HG02798 (cell line): ENCODE results near the gene ZCCHC3.

ENCODE experiments used
- ATAC-seq: cut with Tn5 transposase; IDR thresholded peaks from one replicate; pipeline ENCODE4 v1.9.1; 2021; ENCODE audit warnings: mild to moderate bottlenecking; ENCODE audit not compliant: unreplicated experiment, poor library complexity

ZCCHC3 gene

GRCh38 chr20:278607-279571 is 18.5 kb upstream of the ZCCHC3 start:
- no peak for ATAC-seq

DNA sequence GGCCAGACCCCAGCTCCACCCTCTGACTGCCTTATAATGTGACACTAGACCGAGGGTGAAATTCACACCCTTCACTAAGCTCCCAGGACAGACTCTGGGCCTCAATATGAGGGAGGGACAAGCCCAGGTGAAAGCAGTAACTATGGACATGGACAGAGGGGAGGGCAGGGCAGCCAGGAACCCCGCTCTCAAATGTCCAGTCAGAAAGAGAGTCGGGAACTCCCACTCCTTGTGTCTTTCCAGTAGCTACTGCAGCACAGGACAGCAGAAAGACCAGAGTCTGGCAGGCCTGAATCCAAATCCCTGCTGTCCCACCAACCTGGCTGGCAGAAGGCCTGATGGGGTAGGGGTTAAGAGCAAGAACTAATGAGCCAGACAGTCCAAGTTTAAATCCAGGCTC is 13.2 kb upstream of the ZCCHC3 start:
- ATAC-seq = no peak

DNA sequence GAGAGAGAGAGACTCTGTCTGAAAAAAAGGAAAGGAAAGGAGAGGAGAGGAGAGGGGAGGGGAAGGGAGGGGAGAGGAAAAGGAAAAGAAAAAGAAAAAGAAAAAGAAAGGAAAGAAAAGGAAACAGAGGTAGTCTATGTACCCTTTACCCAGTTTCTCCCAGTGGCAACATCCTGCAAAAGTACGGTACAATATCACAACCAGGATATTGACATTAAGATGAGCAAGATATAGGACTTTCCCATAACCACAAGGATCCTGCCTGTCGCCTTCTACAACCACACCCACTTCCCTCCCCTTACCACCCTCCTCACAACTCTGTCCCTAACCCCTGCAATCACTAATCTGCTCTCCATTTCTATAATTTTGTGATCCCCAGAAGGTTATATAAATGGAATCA is 10.9 kb upstream of the ZCCHC3 start:
- ATAC-seq = no peak

GRCh38 chr20:288956-289692 is 8.2 kb upstream of the ZCCHC3 start:
- no peak for ATAC-seq

GRCh38 chr20:289693-290083 is 7.7 kb upstream of the ZCCHC3 start:
- no peak for ATAC-seq

DNA sequence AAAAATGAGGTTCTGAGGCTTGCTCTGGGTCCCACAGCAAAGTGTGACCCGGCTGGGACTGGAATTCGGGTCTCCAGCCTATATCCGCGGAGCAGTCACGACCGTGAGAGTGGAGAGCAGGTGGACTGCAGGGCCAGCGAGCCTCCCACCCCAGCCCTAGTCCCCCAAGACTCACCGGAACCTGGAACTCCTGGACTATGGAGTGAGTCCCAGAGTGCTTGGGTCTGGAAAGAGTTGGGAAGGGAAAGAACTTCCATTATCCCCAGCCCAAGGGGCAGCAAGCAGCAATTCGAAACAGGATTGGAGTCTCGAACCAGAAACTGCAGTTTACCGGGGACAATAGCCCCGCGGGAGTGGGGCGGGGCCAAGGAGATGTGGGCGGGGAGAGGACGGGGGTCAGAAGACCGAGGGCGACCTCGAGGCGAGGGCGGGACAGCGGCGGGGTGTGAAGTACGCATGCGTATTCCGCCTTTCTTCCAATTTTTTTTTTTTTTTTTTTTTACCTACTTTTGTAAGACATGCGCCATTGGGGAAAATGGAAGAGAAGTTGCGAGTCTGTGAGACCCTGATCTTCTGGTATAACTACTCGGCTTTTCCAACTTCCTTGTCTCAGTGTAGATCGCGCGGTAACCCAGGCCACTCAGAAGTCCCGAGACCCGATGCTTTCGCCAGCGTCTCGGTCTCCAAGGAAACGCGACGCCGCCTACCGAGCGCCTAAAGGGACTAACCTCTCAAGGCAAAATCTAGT is 7.1 kb upstream of the ZCCHC3 start, which contains the start of gene C20orf96:
C20orf96 (minus strand) TSS at position 667 of the 748 bp plus-strand sequence; CDS start at position 527, 140 bp downstream.
- peak; percentile 93 for ATAC-seq

- no peak for ATAC-seq
Observed at GRCh38 chr20:294602-295001, 2.8 kb upstream of the ZCCHC3 start.

DNA sequence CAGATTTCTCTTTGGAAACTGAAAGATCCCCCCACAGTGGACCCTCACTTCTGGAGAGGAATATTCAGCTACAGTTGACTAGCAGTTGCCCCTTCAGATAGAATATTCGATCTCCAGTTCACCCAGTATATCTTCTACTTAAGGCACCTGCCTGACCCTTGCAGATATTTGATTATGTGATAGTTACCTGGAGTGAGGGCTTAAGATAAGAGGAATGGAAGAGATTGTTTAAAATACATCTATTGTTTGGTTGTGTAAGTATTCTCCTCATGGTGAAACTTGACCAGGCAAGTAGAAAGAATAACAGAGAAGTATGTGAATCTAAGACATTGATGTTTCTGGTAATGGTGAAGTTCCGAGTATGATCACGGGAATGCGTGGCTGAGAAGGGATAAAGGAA is 1.6 kb upstream of the ZCCHC3 start:
- ATAC-seq = no peak

GRCh38 chr20:297925-298775 is 780 bp downstream of the ZCCHC3 start:
- ATAC-seq = peak; percentile 21

- no peak for ATAC-seq
Observed at GRCh38 chr20:298776-299391, 1.5 kb downstream of the ZCCHC3 start.

GRCh38 chr20:300345-300990 is 3.1 kb downstream of the ZCCHC3 start:
- no peak for ATAC-seq

- ATAC-seq = no peak
Observed at GRCh38 chr20:301886-302848, 4.8 kb downstream of the ZCCHC3 start.

GRCh38 chr20:305745-306144 is 8.4 kb downstream of the ZCCHC3 start:
- no peak for ATAC-seq

DNA sequence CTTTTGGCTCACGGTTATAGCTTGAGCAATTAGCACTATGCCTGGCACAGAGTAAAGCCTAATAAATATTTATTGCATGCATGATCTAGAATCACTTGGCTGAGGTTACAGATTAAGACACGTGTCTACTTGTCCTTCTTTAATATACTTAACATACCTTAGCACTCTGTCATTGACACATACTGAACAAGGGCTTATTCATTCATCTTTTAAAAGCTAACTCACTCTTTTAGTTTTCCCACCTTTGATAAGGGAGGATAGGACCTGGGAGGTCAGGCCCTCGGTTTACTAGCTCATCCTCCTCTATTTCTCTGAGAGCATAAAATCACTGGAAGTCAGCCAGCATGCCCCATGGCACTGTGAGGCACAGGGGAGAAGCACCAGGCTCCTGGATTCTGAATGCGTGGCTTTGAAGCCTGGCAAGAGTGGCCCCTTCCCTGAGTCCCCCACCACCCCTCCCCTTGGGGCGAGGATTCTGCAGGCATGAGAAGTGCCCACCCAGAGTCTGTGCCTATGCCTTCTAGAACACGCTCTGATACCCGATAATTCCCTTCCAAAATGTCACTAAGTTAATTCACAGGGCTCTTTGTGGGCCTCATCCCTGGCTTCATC is 11.2 kb downstream of the ZCCHC3 start:
- no peak for ATAC-seq

GRCh38 chr20:309306-309840 is 12.0 kb downstream of the ZCCHC3 start:
- no peak for ATAC-seq

DNA sequence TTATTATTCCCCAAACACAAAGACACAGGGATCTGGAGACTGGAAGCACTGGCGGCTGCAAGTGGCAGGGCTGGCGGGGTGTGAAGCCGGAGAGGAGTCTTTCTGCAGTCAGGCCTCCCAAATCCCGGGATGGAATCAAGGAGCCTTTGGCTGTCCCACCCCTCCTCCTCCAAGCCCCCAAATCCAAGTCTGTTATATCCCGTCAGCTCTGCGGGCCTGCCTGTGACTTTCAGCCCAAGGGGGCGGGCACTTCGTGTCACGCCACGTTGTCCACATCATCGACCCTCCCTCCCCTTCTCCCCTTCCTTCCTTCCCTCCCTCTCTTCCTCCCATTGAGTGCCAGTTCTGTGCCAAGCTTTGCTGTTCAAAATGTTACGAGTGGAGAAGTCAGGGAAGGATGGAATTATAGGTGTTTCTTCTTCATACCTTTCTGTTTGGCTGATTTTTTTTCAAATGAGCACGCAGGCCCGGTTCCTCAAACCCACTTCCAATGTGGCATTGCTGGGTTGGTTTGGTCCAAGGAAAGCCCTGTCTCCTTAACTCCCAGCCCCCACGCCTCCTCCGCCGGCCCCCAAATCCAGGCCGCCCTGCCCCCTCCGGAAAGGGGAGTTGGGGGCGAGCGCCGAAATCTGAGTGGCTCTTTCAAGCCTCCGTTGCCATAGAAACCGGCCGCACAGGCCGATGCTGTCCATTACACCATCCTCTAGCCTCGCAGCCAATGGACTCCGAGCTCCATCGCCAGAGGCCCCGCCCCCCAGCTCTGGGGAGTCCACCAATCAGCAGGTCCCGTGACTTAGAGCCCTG is 12.7 kb downstream of the ZCCHC3 start:
- ATAC-seq = peak; percentile 100
